HepG2 (cell line): ENCODE measurements around the gene UQCRC1. TPM values are rescaled to one million over a fixed set of nuclear protein-coding genes. Genes with fewer than 3 reads are reported as not detected.

Experiments used
- ATAC-seq: fragments of 200-7000 bp; cut with Tn5 transposase; 3 replicates; pipeline ENCODE4 v1.9.1; 2020; ENCODE audit warnings: mild to moderate bottlenecking, moderate library complexity
- BruUV-seq: library from RNA; stranded (reverse); fragments of 400-500 nt; replicated peaks from 2 replicates; lab custom pipeline; 2021; lab: Mats Ljungman, UMichigan
- CTCF ChIA-PET: fragments of 300-600 bp; formaldehyde crosslinking; extraction: SDS; loops from one replicate; lab custom pipeline; 2021; ENCODE audit warnings: low total read pairs, inconsistent platforms, low intra/inter-chr PET ratio; lab: Yijun Ruan, JAX
- POLR2A ChIA-PET: fragments of 350-600 bp; sonication (Branson Sonifier 250); formaldehyde crosslinking; loops from one replicate; lab custom pipeline; 2020; ENCODE audit warnings: antibody characterized with exemption, inconsistent platforms; lab: Yijun Ruan, JAX
- DNase-seq: peaks from one replicate; pipeline ENCODE4 v3.0.0-alpha.2; 2015; ENCODE audit warnings: low spot score
- FAIRE-seq: peaks from 3 replicates; lab custom pipeline; 2011; peaks lifted over from hg19 to GRCh38; lab: Jason Lieb, UNC
- H2AFZ ChIP-seq: one replicate; pipeline ENCODE4 v1.6.1; 2011; ENCODE audit warnings: low read length, inconsistent platforms
- H3K27ac ChIP-seq: fragments of 300-600 bp; 3 replicates; pipeline ENCODE4 v1.8.0; 2011; ENCODE audit warnings: mixed run types, mild to moderate bottlenecking, mixed read lengths, low read length, inconsistent platforms; ENCODE audit not compliant: insufficient read depth; ENCODE audit errors: extremely low read length
- H3K27me3 ChIP-seq, 2 experiments: fragments of 200-600 bp in 1 of 2; 2 replicates in 1 of 2; 3 replicates in 1 of 2; pipeline versions ENCODE4 v1.6.0 to v1.8.0; 2011; ENCODE audit warnings: low read length in 2 of 2, mild to moderate bottlenecking in 2 of 2, moderate library complexity in 2 of 2, inconsistent platforms in 1 of 2; ENCODE audit not compliant: insufficient read depth in 2 of 2, control insufficient read depth in 1 of 2
- H3K36me3 ChIP-seq, 2 experiments: fragments of 200-600 bp in 1 of 2; replicated peaks in 1 of 2; 2 replicates in 1 of 2; 3 replicates in 1 of 2; pipeline versions ENCODE4 v1.5.1 to v1.8.0; 2011; ENCODE audit warnings: low read length in 2 of 2, inconsistent platforms in 1 of 2; ENCODE audit not compliant: insufficient read depth in 2 of 2, control insufficient read depth in 1 of 2
- H3K4me1 ChIP-seq: 2 replicates; pipeline ENCODE4 v1.5.1; 2012; ENCODE audit warnings: low read length, inconsistent platforms; ENCODE audit not compliant: insufficient read depth
- H3K4me2 ChIP-seq: 2 replicates; pipeline ENCODE4 v1.6.0; 2011; ENCODE audit warnings: low read depth, low read length, inconsistent platforms
- H3K4me3 ChIP-seq, 3 experiments: fragments of 200-600 bp in 1 of 3; sonication (generic), shearing (Covaris generic) in 1 of 3; replicated peaks in 1 of 3; 2 replicates each; pipeline ENCODE4 v1.5.1; 2011 to 2016; ENCODE audit warnings: low read length in 3 of 3, inconsistent platforms in 2 of 3, low read depth in 2 of 3, mild to moderate bottlenecking in 2 of 3, control low read depth in 1 of 3, mixed read lengths in 1 of 3; ENCODE audit not compliant: insufficient read depth in 1 of 3
- H3K79me2 ChIP-seq: one replicate; pipeline ENCODE4 v1.6.1; 2011; ENCODE audit warnings: low read length, inconsistent platforms; ENCODE audit not compliant: insufficient read depth
- H3K9ac ChIP-seq: 2 replicates; pipeline ENCODE4 v1.6.0; 2011; ENCODE audit warnings: mild to moderate bottlenecking, low read depth, low read length, inconsistent platforms; ENCODE audit not compliant: insufficient read depth
- H3K9me3 ChIP-seq: 2 replicates; pipeline ENCODE4 v1.5.1; 2012; ENCODE audit warnings: mild to moderate bottlenecking, low read length
- H4K20me1 ChIP-seq: 2 replicates; pipeline ENCODE4 v1.6.0; 2011; ENCODE audit warnings: inconsistent platforms, mild to moderate bottlenecking, low read length, moderate library complexity; ENCODE audit not compliant: insufficient read depth
- EED ChIP-seq: sonication (generic); formaldehyde crosslinking; IDR thresholded peaks from 2 replicates; pipeline ENCODE4 v1.5.0; 2020; ENCODE audit warnings: mild to moderate bottlenecking, missing genetic modification reagents
- FUBP1 ChIP-seq: sonication (generic); formaldehyde crosslinking; IDR thresholded peaks from 2 replicates; pipeline ENCODE4 v1.5.1; 2020; ENCODE audit warnings: missing genetic modification reagents, mild to moderate bottlenecking, borderline replicate concordance
- HNF4G ChIP-seq, 2 experiments: sonication (generic) in 1 of 2; formaldehyde crosslinking in 1 of 2; IDR thresholded peaks; 2 replicates each; pipeline versions ENCODE4 v1.4.0 to v1.6.1; 2011 to 2020; ENCODE audit warnings: borderline replicate concordance in 2 of 2, low read depth in 2 of 2, mild to moderate bottlenecking in 2 of 2, low read length in 1 of 2, missing genetic modification reagents in 1 of 2, moderate library complexity in 1 of 2
- KLF13 ChIP-seq: sonication (generic); formaldehyde crosslinking; IDR thresholded peaks from 2 replicates; pipeline ENCODE4 v1.4.0; 2020; ENCODE audit warnings: mild to moderate bottlenecking, missing genetic modification reagents
- MBNL3 ChIP-seq: fragments of 250-450 bp; sonication (Bioruptor Pico); conservative IDR thresholded peaks from 2 replicates; pipeline ENCODE4 v1.8.0; 2022; ENCODE audit warnings: mild to moderate bottlenecking, inconsistent platforms
- TARDBP ChIP-seq: sonication (generic); formaldehyde crosslinking; IDR thresholded peaks from 2 replicates; pipeline ENCODE4 v1.8.0; 2022; ENCODE audit warnings: mild to moderate bottlenecking, missing genetic modification reagents
- TP53 ChIP-seq: sonication (generic); formaldehyde crosslinking; conservative IDR thresholded peaks from 2 replicates; pipeline ENCODE4 v1.4.0; 2020; ENCODE audit warnings: missing genetic modification reagents
- ZBTB10 ChIP-seq: sonication (generic); formaldehyde crosslinking; IDR thresholded peaks from 2 replicates; pipeline ENCODE4 v1.4.0; 2020; ENCODE audit warnings: missing genetic modification reagents, borderline replicate concordance
- ZNF607 ChIP-seq: sonication (generic); formaldehyde crosslinking; IDR thresholded peaks from 2 replicates; pipeline ENCODE4 v1.5.1; 2020; ENCODE audit warnings: missing genetic modification reagents, mild to moderate bottlenecking, borderline replicate concordance
- ZNF841 ChIP-seq: sonication (generic); formaldehyde crosslinking; IDR thresholded peaks from 2 replicates; pipeline ENCODE4 v1.8.1; 2023; ENCODE audit warnings: missing genetic modification reagents, borderline replicate concordance
- WGBS: methylation state at CpG from one replicate; pipeline ENCODE4 v1.1.6; 2017; ENCODE audit warnings: low lambda C conversion rate; 5-methylcytosine and 5-hydroxymethylcytosine counted together
- in situ Hi-C: cut with HindIII; loops from 2 replicates; pipeline ENCODE4 v1.10.0; 2017; ENCODE audit warnings: low pct_unique_long_range_greater_than_20kb; ENCODE audit not compliant: extremely low pct_ligation_motif_present
- intact Hi-C: fragments of 100-400 bp; cut with micrococcal nuclease; formaldehyde crosslinking; loops from one replicate; pipeline ENCODE4 v1.10.0; 2022; ENCODE audit not compliant: unreplicated experiment
- polyA plus RNA-seq, 8 experiments: library from polyadenylated mRNA; depleted of rRNA in 3 of 8; stranded (reverse) in 7 of 8; unstranded in 1 of 8; fragments of >200 nt; fragmentation: Illumina TruSeq in 4 of 8; extraction: Trizol in 4 of 8; gene quantifications; 2 replicates each; pipeline versions ENCODE4 v1.2.1 to v1.2.3, GENCODE V29; 2011 to 2016; ENCODE audit warnings: low read depth in 4 of 8, missing spikeins in 1 of 8, mixed read lengths in 1 of 8; ENCODE audit not compliant: insufficient read depth in 1 of 8
- total RNA-seq, 5 experiments: library from RNA; depleted of rRNA; stranded (reverse); fragments of >200 nt; fragmentation: Illumina TruSeq; extraction: Trizol; gene quantifications; 2 replicates each; pipeline ENCODE4 v1.2.3, GENCODE V29; 2016; ENCODE audit warnings: low read depth in 1 of 5
- TF ChIP-seq, protein P1 (sequence below): sonication (generic); formaldehyde crosslinking; IDR thresholded peaks from 2 replicates; pipeline ENCODE4 v1.5.0; 2020; ENCODE audit warnings: mild to moderate bottlenecking, low read depth, missing genetic modification reagents, borderline replicate concordance

The UQCRC1 gene
- total and polyA plus RNA-seq, 2 of the 13 experiments (the other 11 are each of a cell fraction or from before 2014, with no cell fraction given) = 316 to 680 TPM

DNA sequence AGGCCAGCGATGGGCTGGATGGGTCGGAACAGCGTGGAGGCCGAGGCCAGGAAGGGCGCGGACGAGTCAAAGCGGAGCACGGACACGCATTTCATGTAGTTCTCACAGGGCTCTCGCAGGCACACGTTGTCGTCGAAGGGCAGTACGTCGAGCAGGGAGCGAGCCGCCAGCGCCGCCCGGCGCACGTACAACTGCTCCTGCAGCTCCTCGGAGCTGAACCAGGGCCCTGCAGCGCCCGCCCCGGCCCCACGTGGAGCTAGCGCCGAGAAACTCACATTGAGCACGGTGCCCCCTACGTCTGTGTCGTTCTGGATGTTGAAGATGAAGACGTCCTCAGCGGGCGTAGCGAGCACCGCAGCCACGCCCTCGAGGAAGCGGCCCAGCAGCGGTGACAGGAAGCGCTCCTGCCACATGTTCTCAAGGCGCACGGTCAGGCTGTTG, 47.4 kb upstream of the UQCRC1 start:
- in situ Hi-C loops = no loop called here
- DNase-seq (no peak), ATAC-seq (no peak), FAIRE-seq (no peak)
- BruUV-seq = no TSS peak
- H3K4me1 ChIP-seq = peaks cover 17% of the 10 kb centered on the region
- ChIA-PET POLR2A (interaction anchor here (1.3 to 3.9 kb wide), 2 partner anchors 21 to 33 kb away, joined by 5 to 10 read pairs; partner anchors contain the start of gene SLC26A6), CTCF (no interaction called here)
- H2AFZ ChIP-seq = no peak overlapping the region
- H3K79me2 ChIP-seq = no peaks in the 10 kb centered on the region
- no peak overlapping the region for H3K9ac ChIP-seq
- intact Hi-C loops = no loop called here
- no peak overlapping the region for H3K4me3 ChIP-seq
- H3K4me2 ChIP-seq = no peak overlapping the region
- H3K27ac ChIP-seq = no peak overlapping the region
- TF ChIP-seq MBNL3 (CRISPR knock-in tag) (no peak), ZNF607 (CRISPR knock-in tag) (no peak), HNF4G (IDR thresholded peaks at IDR 0.05; ENCODE audit: borderline replicate concordance, low read depth, low read length) (no peak), HNF4G (CRISPR knock-in tag; IDR thresholded peaks at IDR 0.05; ENCODE audit: borderline replicate concordance, low read depth) (no peak), ZBTB10 (CRISPR knock-in tag) (no peak), ZNF841 (CRISPR knock-in tag) (no peak), TP53 (no peak), FUBP1 (CRISPR knock-in tag) (no peak), TARDBP (CRISPR knock-in tag) (no peak), EED (no peak), KLF13 (no peak)
- TF ChIP-seq, protein P1, sequence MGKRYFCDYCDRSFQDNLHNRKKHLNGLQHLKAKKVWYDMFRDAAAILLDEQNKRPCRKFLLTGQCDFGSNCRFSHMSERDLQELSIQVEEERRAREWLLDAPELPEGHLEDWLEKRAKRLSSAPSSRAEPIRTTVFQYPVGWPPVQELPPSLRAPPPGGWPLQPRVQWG (CRISPR knock-in tag) = no peak
- WGBS = 95% methylated on average over 33 of the region's 45 CpGs
- H3K36me3 ChIP-seq = peaks cover 1 to 3% of the 10 kb centered on the region in 2 experiments; a peak in 2 of 5 replicates
- H3K27me3 ChIP-seq = no peaks in the 10 kb centered on the region
- H4K20me1 ChIP-seq = peaks cover 6% of the 10 kb centered on the region
- H3K9me3 ChIP-seq = no peaks in the 10 kb centered on the region
